Head of caudate nucleus (tissue), 42 donors: ENCODE results near the gene PITRM1.
"Not testable (repeated sequence)": the region's sequence is repeated elsewhere in the genome, so short reads cannot be mapped to it uniquely, and the experiment has no call there.

Experiments
- DNase-seq, 42 donors: peaks; one replicate each; pipeline versions ENCODE4 v3.0.0 to v3.0.0-alpha.2; 2020 to 2021; ENCODE audit warnings: mixed read lengths in 7 of 42
- intact Hi-C: fragments of 100-400 bp; cut with DNase I; formaldehyde crosslinking; loops from one replicate; pipeline ENCODE4 v1.15.0; 2022

The PITRM1 gene

GRCh38 chr10:3203016-3203811 lies 30.6 kb upstream of the PITRM1 start:
- intact Hi-C loops, result no loop called here
- DNase-seq, result no peak

GRCh38 chr10:3201796-3202195 lies 29.2 kb upstream of the PITRM1 start:
- intact Hi-C loops, result no loop called here
- DNase-seq, result no peak

- DNase-seq, result no peak
- intact Hi-C loops, result loop anchor here (5.0 kb wide), 1 partner anchor 1573 kb away; no protein-coding TSS in a partner anchor
These were observed 26.9 kb upstream of the PITRM1 start for GRCh38 chr10:3199488-3199887.

GRCh38 chr10:3198900-3199299 lies 26.3 kb upstream of the PITRM1 start:
- intact Hi-C loops, result loop anchor here (5.0 kb wide), 1 partner anchor 1573 kb away; no protein-coding TSS in a partner anchor
- no peak for DNase-seq

- intact Hi-C loops, result loop anchor here (5.0 kb wide), 1 partner anchor 1575 kb away; no protein-coding TSS in a partner anchor
- peak; percentile 55 to 90 (median 79) for DNase-seq
These were observed 24.9 kb upstream of the PITRM1 start for GRCh38 chr10:3197348-3198003.

- intact Hi-C loops, result loop anchor here (5.0 kb wide), 1 partner anchor 1575 kb away; no protein-coding TSS in a partner anchor
- no peak for DNase-seq
These were observed 24.4 kb upstream of the PITRM1 start for GRCh38 chr10:3196958-3197347.

- intact Hi-C loops, result loop anchor here (5.0 kb wide), 1 partner anchor 1576 kb away; no protein-coding TSS in a partner anchor
- DNase-seq, result no peak
These were observed 23.9 kb upstream of the PITRM1 start for GRCh38 chr10:3196482-3196881.

- intact Hi-C loops, result loop anchor here (5.0 kb wide), 1 partner anchor 1577 kb away; no protein-coding TSS in a partner anchor
- no peak for DNase-seq
These were observed 23.1 kb upstream of the PITRM1 start for GRCh38 chr10:3195726-3196125.

GRCh38 chr10:3195286-3195685 lies 22.7 kb upstream of the PITRM1 start:
- no peak for DNase-seq
- intact Hi-C loops, result loop anchor here (5.0 kb wide), 1 partner anchor 1577 kb away; no protein-coding TSS in a partner anchor

GRCh38 chr10:3194871-3195270 lies 22.3 kb upstream of the PITRM1 start:
- DNase-seq, result no peak
- intact Hi-C loops, result loop anchor here (5.0 kb wide), 1 partner anchor 1577 kb away; no protein-coding TSS in a partner anchor

GRCh38 chr10:3193751-3194150 lies 21.2 kb upstream of the PITRM1 start:
- DNase-seq, result no peak
- intact Hi-C loops, result no loop called here

GRCh38 chr10:3192856-3193635 lies 20.5 kb upstream of the PITRM1 start:
- intact Hi-C loops, result no loop called here
- peak in 35 of 42 donors; percentile 28 to 85 (median 63) for DNase-seq

- DNase-seq, result no peak
- intact Hi-C loops, result no loop called here
These were observed 18.2 kb upstream of the PITRM1 start for GRCh38 chr10:3190817-3191216.

- DNase-seq, intact Hi-C loops: not testable (repeated sequence)
These were observed 14.6 kb upstream of the PITRM1 start for GRCh38 chr10:3187229-3187628.

- DNase-seq, result peak in 1 of 42 donors; percentile 21
- intact Hi-C loops, result no loop called here
These were observed 13.8 kb upstream of the PITRM1 start for GRCh38 chr10:3186368-3186767.

- no peak for DNase-seq
- intact Hi-C loops, result no loop called here
These were observed 12.8 kb upstream of the PITRM1 start for GRCh38 chr10:3185386-3185785.

GRCh38 chr10:3180355-3181025 lies 7.9 kb upstream of the PITRM1 start:
- intact Hi-C loops, result no loop called here
- DNase-seq, result no peak

GRCh38 chr10:3179174-3179573 lies 6.6 kb upstream of the PITRM1 start:
- no peak for DNase-seq
- intact Hi-C loops, result no loop called here

- DNase-seq, result no peak
These were observed 5.5 kb upstream of the PITRM1 start for GRCh38 chr10:3178042-3178441.

More at GRCh38 chr10:3178042-3178441, 5.5 kb upstream of the PITRM1 start:
- intact Hi-C loops, result no loop called here
